ENCODE data around the gene MUC4. TPM values are rescaled to one million over a fixed set of nuclear protein-coding genes. Genes with fewer than 3 reads are reported as not detected.
"Not testable (repeated sequence)": the region's sequence is repeated elsewhere in the genome, so short reads cannot be mapped to it uniquely, and the experiment has no call there.

Gene MUC4
- total RNA-seq, 2 experiments from 2014 or later, result 0.03 to 0.26 TPM

GRCh38 chr3:195825191-195825588 is 13.5 kb upstream of the MUC4 start:
- DNase-seq (no peak), ATAC-seq (no peak)
- no peak overlapping the region for H3K27ac Mint-ChIP-seq
- H3K4me1 Mint-ChIP-seq, result no peaks in the 10 kb centered on the region
- peaks cover 15% of the 10 kb centered on the region for H3K27me3 Mint-ChIP-seq
- no peaks in the 10 kb centered on the region for H3K9me3 Mint-ChIP-seq (ENCODE audit: low read depth)
- no peaks in the 10 kb centered on the region for H3K36me3 Mint-ChIP-seq
- no peak overlapping the region for H3K4me3 Mint-ChIP-seq
- CTCF ChIA-PET, result no interaction called here

- H3K27me3 Mint-ChIP-seq, result peaks cover 15% of the 10 kb centered on the region
- H3K27ac Mint-ChIP-seq; H3K4me3 Mint-ChIP-seq; H3K36me3 Mint-ChIP-seq; H3K4me1 Mint-ChIP-seq; ATAC-seq; CTCF ChIA-PET; DNase-seq; H3K9me3 Mint-ChIP-seq (ENCODE audit: low read depth): not testable (repeated sequence)
Observed at GRCh38 chr3:195824425-195825190, 12.9 kb upstream of the MUC4 start.

GRCh38 chr3:195823999-195824398 is 12.3 kb upstream of the MUC4 start:
- Mint-ChIP-seq H3K4me1 (no peaks in the 10 kb centered on the region), H3K4me3 (no peak overlapping the region), H3K27ac (no peak overlapping the region), H3K9me3 (ENCODE audit: low read depth) (no peaks in the 10 kb centered on the region), H3K27me3 (peaks cover 15% of the 10 kb centered on the region), H3K36me3 (no peaks in the 10 kb centered on the region)
- ATAC-seq (no peak), DNase-seq (no peak)
- CTCF ChIA-PET, result no interaction called here

- Mint-ChIP-seq H3K36me3 (no peaks in the 10 kb centered on the region), H3K9me3 (ENCODE audit: low read depth) (no peaks in the 10 kb centered on the region), H3K4me3 (no peak overlapping the region), H3K27ac (no peak overlapping the region), H3K4me1 (no peaks in the 10 kb centered on the region), H3K27me3 (peaks cover 15% of the 10 kb centered on the region)
- CTCF ChIA-PET, result interaction anchor here (1.6 kb wide), 1 partner anchor 27 kb away, joined by 5 read pairs; no protein-coding TSS in a partner anchor
- DNase-seq, result no peak
- ATAC-seq, result no peak
Observed at GRCh38 chr3:195823280-195823679, 11.6 kb upstream of the MUC4 start.

GRCh38 chr3:195822131-195822696 is 10.5 kb upstream of the MUC4 start:
- CTCF ChIA-PET, result interaction anchor here (1.6 kb wide), 1 partner anchor 28 kb away, joined by 5 read pairs; no protein-coding TSS in a partner anchor
- Mint-ChIP-seq H3K36me3 (no peaks in the 10 kb centered on the region), H3K4me3 (no peak overlapping the region), H3K9me3 (ENCODE audit: low read depth) (no peaks in the 10 kb centered on the region), H3K27me3 (peaks cover 15% of the 10 kb centered on the region), H3K27ac (no peak overlapping the region), H3K4me1 (no peaks in the 10 kb centered on the region)
- ATAC-seq (no peak), DNase-seq (no peak)

DNA sequence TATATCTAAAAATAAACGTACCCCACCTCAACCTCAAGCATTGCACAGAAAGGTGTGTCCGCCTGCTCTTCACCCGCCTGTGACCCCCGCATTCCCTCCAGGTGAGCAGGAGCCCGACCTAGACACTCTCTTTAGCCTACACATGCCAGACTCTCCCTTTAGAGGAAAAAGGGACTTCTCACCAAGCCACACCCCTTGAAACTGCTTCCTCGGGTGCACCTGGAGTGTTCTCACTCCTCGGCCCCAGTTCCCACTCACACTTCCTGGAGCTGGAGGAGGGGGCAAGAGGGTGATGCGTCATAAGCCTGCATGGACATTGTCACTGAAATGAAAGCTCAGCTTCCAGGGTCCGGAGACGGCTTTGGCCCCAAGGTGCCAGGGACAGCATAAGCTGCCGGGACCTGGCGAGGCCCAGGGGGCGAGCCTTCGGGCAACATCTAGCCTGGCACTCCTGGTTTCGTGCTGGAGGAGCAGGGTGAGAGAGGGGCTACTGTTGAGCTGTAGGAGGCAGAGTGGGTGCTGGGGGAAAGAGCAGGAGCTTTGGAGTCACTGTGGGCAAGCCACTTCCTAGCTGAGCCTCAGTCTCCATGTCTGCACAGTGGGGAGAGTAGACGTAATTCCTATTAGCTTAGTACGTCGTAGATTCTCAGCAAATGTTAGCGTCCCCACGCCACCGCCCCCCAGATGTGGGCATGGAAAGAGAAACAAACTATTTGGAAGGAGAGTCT is 9.8 kb upstream of the MUC4 start:
- CTCF ChIA-PET, result interaction anchor here (1.6 kb wide), 1 partner anchor 28 kb away, joined by 5 read pairs; no protein-coding TSS in a partner anchor
- Mint-ChIP-seq H3K4me1 (no peaks in the 10 kb centered on the region), H3K4me3 (no peak overlapping the region), H3K27ac (no peak overlapping the region), H3K27me3 (peaks cover 15% of the 10 kb centered on the region), H3K9me3 (ENCODE audit: low read depth) (no peaks in the 10 kb centered on the region), H3K36me3 (no peaks in the 10 kb centered on the region)
- DNase-seq (no peak), ATAC-seq (no peak)

GRCh38 chr3:195820901-195821300 is 9.2 kb upstream of the MUC4 start:
- H3K27me3 Mint-ChIP-seq, result peaks cover 15% of the 10 kb centered on the region
- CTCF ChIA-PET, result no interaction called here

GRCh38 chr3:195820186-195820585 is 8.5 kb upstream of the MUC4 start:
- H3K27ac Mint-ChIP-seq, result no peak overlapping the region
- peaks cover 15% of the 10 kb centered on the region for H3K27me3 Mint-ChIP-seq
- no peaks in the 10 kb centered on the region for H3K36me3 Mint-ChIP-seq
- DNase-seq, result no peak
- no peak for ATAC-seq
- no peaks in the 10 kb centered on the region for H3K9me3 Mint-ChIP-seq (ENCODE audit: low read depth)
- H3K4me3 Mint-ChIP-seq, result no peak overlapping the region
- CTCF ChIA-PET, result no interaction called here
- H3K4me1 Mint-ChIP-seq, result peaks cover 3% of the 10 kb centered on the region

More at GRCh38 chr3:195820901-195821300, 9.2 kb upstream of the MUC4 start:
- Mint-ChIP-seq H3K27ac (no peak overlapping the region), H3K4me3 (no peak overlapping the region), H3K36me3 (no peaks in the 10 kb centered on the region), H3K9me3 (ENCODE audit: low read depth) (no peaks in the 10 kb centered on the region), H3K4me1 (no peaks in the 10 kb centered on the region)
- DNase-seq (no peak), ATAC-seq (no peak)

DNA sequence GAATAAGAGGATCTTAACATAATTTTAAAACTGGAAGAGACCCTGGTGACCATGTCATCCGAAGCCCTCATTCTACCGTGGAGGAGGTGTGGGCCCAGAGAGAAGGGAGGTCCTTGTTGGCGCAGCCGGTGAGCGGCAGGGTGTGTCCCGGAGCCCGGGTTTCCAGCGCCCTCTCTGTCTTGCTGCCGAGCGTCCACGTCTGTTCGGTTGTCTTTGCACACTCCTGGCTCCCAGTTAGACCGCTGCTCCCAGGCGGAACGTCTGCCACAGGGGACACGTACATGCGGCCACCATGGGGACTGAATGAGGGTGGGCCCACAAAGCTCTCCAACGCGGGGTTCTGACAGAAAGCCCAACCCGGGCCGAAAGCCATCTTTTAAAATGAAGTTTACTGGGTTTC is 6.6 kb upstream of the MUC4 start:
- Mint-ChIP-seq H3K27ac (no peak overlapping the region), H3K9me3 (ENCODE audit: low read depth) (no peaks in the 10 kb centered on the region), H3K4me1 (peaks cover 3% of the 10 kb centered on the region), H3K27me3 (peaks cover 10% of the 10 kb centered on the region), H3K36me3 (no peaks in the 10 kb centered on the region), H3K4me3 (no peak overlapping the region)
- CTCF ChIA-PET, result interaction anchor here (0.7 kb wide), 1 partner anchor 32 kb away, joined by 3 read pairs; no protein-coding TSS in a partner anchor
- ATAC-seq (no peak), DNase-seq (no peak)

- peaks cover 3% of the 10 kb centered on the region for H3K4me1 Mint-ChIP-seq
- H3K9me3 Mint-ChIP-seq (ENCODE audit: low read depth), result no peaks in the 10 kb centered on the region
- H3K36me3 Mint-ChIP-seq, result no peaks in the 10 kb centered on the region
- no peak overlapping the region for H3K4me3 Mint-ChIP-seq
- DNase-seq, result no peak
- H3K27ac Mint-ChIP-seq, result no peak overlapping the region
- no peak for ATAC-seq
- H3K27me3 Mint-ChIP-seq, result peaks cover 8% of the 10 kb centered on the region
- CTCF ChIA-PET, result no interaction called here
Observed at GRCh38 chr3:195817578-195818135, 5.9 kb upstream of the MUC4 start.

DNA sequence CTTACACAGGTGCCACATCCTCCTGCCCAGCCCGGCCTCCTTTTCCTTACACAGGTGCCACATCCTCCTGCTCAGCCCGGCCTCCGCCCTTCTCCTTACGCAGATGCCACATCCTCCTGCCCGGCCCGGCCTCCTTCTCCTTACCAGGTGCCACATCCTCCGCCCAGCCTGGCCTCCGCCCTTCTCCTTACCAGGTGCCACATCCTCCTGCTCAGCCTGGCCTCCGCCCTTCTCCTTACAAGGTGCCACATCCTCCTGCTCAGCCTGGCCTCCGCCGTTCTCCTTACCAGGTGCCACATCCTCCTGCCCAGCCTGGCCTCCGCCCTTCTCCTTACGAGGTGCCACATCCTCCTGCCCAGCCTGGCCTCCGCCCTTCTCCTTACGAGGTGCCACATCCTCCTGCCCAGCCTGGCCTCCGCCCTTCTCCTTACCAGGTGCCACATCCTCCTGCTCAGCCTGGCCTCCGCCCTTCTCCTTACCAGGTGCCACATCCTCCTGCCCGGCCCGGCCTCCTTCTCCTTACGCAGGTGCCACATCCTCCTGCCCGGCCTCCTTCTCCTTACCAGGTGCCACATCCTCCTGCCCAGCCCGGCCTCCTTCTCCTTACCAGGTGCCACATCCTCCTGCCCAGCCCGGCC is 4.7 kb upstream of the MUC4 start:
- H3K4me3 Mint-ChIP-seq; CTCF ChIA-PET; H3K27me3 Mint-ChIP-seq; DNase-seq; H3K9me3 Mint-ChIP-seq (ENCODE audit: low read depth); H3K36me3 Mint-ChIP-seq; H3K4me1 Mint-ChIP-seq; H3K27ac Mint-ChIP-seq; ATAC-seq: not testable (repeated sequence)

GRCh38 chr3:195815169-195815771 is 3.5 kb upstream of the MUC4 start:
- DNase-seq, result peak; percentile 52
- Mint-ChIP-seq H3K9me3 (ENCODE audit: low read depth) (no peaks in the 10 kb centered on the region), H3K27ac (no peak overlapping the region), H3K36me3 (no peaks in the 10 kb centered on the region), H3K4me1 (peaks cover 3% of the 10 kb centered on the region), H3K4me3 (no peak overlapping the region), H3K27me3 (peaks cover 4% of the 10 kb centered on the region)
- no peak for ATAC-seq
- CTCF ChIA-PET, result interaction anchor here (0.8 to 1.1 kb wide), 2 partner anchors 35 to 78 kb away, joined by 3 to 8 read pairs; no protein-coding TSS in a partner anchor

Data from activated CD8-positive, alpha-beta memory T cell treated with anti-CD3 and anti-CD28 coated beads, Interleukin-2, amount 10 ng/mL, durations not matched to agents 7 days and 5 days (primary cell).